NB4 (cell line): ENCODE measurements around the gene RAB11FIP3.

Source experiments
- CTCF ChIP-seq: IDR thresholded peaks from one replicate; pipeline ENCODE4 v1.5.1; 2012; ENCODE audit warnings: low read depth, low read length
- MYC ChIP-seq: IDR thresholded peaks from 2 replicates; pipeline ENCODE4 v1.6.1; 2011; ENCODE audit warnings: low read depth, low read length
- POLR2A ChIP-seq: IDR thresholded peaks from 2 replicates; pipeline ENCODE4 v1.6.1; 2011; ENCODE audit warnings: mild to moderate bottlenecking; ENCODE audit not compliant: insufficient read length; ENCODE audit errors: extremely low read depth
- TF ChIP-seq, protein P1 (sequence below): IDR thresholded peaks from 2 replicates; pipeline ENCODE4 v1.6.1; 2011; ENCODE audit warnings: low read depth, low read length

DNA sequence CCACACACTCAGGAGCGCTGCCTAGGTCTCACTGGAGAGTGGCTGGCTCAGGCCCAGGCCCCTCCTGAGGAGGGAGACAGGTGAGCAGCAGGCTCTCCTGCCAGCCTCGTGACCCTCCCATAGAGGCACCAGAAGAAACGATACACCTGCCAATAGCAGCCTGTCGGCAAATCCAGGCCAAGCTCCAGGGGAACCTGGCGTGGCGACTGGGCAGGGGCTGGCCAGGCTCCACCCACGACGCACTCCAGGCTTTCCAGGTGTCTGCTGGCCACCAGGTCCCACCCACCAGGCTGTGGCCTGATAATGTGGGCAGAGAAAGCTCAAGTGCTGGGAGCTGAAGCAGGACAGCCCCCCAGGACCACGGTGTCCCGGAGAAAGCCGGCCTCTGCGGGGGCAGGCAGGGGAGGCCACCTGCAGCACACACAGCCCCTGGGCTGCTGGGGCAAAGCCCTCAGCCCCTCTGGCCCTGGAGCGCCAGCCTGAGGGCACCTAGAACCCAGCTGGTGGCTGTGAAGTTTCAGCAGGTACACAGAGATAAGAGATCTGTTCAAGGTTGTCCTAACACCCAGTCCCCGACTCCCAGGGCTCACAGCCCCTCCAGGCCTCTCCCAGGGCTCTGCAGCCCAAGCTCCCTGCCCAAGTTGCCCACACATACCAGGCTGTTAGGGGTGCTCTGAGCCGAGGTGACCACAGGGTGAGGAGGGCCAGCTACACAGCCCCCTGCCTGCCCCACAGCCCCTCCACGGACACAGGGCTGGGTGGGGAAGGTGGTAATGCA, 46.1 kb upstream of the RAB11FIP3 start:
- TF ChIP-seq MYC: no peak
- no peak for TF ChIP-seq CTCF
- TF ChIP-seq POLR2A: no peak
- TF ChIP-seq, protein P1, sequence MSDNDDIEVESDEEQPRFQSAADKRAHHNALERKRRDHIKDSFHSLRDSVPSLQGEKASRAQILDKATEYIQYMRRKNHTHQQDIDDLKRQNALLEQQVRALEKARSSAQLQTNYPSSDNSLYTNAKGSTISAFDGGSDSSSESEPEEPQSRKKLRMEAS: no peak
